GM19438 (cell line): ENCODE results near the gene FRK.
"Not testable (repeated sequence)": the region's sequence is repeated elsewhere in the genome, so short reads cannot be mapped to it uniquely, and the experiment has no call there.

Source experiments
- ATAC-seq: cut with Tn5 transposase; IDR thresholded peaks from one replicate; pipeline ENCODE4 v1.9.1; 2021; ENCODE audit warnings: low read depth; ENCODE audit not compliant: unreplicated experiment

The FRK gene

GRCh38 chr6:115954740-115955139 lies 106.0 kb downstream of the FRK start:
- no peak for ATAC-seq

DNA sequence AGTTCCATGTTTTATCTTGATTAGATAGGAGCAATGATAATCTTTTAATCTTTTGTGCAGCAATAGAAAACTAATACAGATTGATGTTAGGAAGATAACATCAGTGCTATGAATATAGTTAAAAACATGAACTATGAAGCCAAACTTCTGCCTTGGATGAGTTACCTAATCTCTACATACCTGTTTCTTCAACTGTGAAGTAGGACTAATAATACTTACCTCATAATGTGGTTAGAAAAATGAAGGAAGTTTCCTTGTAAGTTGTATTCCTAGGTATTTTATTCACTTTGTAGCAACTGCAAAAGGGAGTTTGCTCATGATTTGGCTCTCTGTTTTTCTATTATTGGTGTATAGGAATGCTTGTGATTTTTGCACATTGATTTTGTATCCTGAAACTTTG lies 111.9 kb downstream of the FRK start:
- ATAC-seq: no peak

GRCh38 chr6:115947966-115948541 lies 112.6 kb downstream of the FRK start:
- no peak for ATAC-seq

DNA sequence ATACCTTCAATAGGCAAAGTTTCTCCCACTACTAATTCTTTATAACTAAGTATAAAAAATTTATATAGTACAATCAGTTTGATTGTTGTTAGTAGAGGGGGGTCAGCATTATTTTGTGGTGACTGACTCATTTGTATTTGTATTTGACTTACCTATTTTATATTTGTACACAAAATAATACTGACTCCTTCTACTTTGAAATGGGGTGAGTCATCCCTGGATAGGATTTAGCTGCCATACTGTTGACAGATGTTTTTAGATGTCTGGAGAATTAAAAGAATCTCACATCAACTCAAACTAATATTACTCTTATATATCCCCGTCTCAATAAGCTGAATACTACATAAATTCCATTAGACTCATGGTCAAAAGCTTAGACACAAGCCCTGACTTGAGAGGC lies 114.9 kb downstream of the FRK start:
- no peak for ATAC-seq

GRCh38 chr6:115945306-115945705 lies 115.4 kb downstream of the FRK start:
- no peak for ATAC-seq

GRCh38 chr6:115944829-115945228 lies 115.9 kb downstream of the FRK start:
- ATAC-seq: not testable (repeated sequence)

GRCh38 chr6:115937502-115937901 lies 123.2 kb downstream of the FRK start:
- not testable (repeated sequence) for ATAC-seq

- no peak for ATAC-seq
Observed at GRCh38 chr6:115935361-115935760, 125.3 kb downstream of the FRK start.

GRCh38 chr6:115934829-115935228 lies 125.9 kb downstream of the FRK start:
- ATAC-seq: no peak

DNA sequence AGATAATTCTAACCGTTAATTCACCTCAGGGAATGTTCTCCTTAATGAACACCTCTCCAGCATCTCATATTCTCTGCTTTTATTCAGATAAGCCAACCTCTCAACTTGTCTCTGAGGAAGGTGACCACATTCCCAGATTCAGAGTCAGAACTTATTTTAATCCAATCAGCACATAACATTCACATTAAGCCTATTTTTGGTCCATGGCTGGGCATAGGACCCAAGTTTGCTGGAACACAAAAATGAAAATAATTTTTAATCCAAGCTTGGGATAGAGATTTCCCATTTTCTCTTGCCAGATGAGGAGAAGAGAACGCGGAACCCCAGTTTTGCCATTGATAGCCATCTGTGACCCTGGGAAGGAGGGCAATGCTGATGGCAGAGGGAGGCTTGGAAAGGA lies 126.5 kb downstream of the FRK start:
- ATAC-seq: no peak

GRCh38 chr6:115932481-115932880 lies 128.2 kb downstream of the FRK start:
- no peak for ATAC-seq

GRCh38 chr6:115928000-115928399 lies 132.7 kb downstream of the FRK start:
- not testable (repeated sequence) for ATAC-seq

GRCh38 chr6:115922971-115923370 lies 137.7 kb downstream of the FRK start:
- ATAC-seq: no peak

GRCh38 chr6:115914098-115914497 lies 146.6 kb downstream of the FRK start:
- ATAC-seq: no peak

DNA sequence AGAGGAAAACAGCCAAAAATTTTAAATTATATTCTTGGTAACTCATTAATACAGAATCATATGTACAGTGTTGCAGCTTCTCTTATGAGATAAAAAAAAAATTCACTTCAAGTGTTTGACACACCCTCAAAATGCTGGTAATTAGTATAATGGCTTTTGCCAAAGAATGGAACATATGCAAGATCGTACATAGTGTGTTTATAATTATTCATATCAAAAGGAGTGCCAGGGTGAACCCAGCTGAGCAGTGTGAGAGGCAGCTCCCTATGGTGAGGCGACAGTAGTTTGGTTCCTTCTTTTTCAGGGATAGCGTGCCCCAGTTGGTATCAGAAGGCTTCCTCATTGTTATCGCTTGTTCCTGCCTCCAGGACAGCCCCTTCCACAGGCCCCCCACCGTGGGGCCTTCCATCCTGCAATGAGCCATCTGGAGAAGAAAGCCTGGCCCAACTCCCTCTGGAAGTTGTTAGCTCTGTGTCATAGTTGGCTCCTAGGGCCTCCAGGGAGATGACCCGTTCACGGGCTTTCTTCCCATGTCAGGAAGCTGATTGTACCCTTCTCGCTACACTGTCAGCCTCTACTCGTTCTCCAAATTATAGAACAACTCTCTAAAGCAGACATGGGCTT lies 150.7 kb downstream of the FRK start:
- no peak for ATAC-seq

GRCh38 chr6:115908906-115909559 lies 151.7 kb downstream of the FRK start:
- ATAC-seq: no peak

DNA sequence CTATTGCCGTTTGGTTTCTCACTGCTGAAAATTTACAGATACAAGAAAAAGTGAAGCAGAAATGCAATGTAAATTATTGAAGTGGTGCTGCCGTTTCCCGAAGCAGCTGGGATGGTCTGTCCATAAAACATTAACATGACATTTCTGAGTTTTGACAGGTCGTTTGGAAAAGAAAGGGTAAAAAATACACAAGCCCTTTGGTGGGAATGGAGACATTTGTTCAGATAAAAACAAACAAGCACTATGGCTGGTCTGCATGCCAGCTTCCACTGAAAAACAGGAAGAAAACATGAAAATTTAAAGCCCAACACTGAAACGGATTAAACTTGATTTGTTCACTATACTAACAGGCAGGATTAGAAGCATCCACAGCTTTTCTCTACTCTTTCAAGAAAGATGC lies 155.2 kb downstream of the FRK start:
- ATAC-seq: no peak

GRCh38 chr6:115902436-115902835 lies 158.3 kb downstream of the FRK start:
- ATAC-seq: no peak

DNA sequence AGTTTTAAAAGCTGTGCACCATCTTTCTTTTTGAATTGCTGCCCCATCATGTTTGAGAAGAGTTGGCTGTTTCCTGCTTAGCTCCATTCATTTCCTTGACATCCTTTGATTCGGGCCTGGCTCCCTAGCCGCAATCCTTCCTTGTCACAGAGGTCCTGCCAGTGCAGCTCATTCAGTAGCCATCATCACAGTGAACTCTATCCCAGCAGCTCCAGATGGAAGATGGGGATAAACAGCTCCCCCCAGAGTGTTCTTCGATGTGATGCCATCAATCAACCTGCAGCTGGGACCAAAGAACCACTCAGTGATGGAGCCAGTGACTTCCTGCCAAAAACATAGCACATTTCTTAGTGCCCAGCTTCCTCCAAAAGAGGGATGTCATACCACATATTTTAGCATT lies 158.8 kb downstream of the FRK start:
- no peak for ATAC-seq

GRCh38 chr6:115899730-115900282 lies 160.9 kb downstream of the FRK start:
- no peak for ATAC-seq

- ATAC-seq: no peak
Observed at GRCh38 chr6:115898246-115898645, 162.4 kb downstream of the FRK start.
